IMR-90 (cell line): Measurements from ENCODE around the gene FXR2. TPM values are rescaled to one million over a fixed set of nuclear protein-coding genes. Genes with fewer than 3 reads are reported as not detected.

Experiments used
- ATAC-seq: fragments of 200-7000 bp; cut with Tn5 transposase; 2 replicates; pipeline ENCODE4 v1.9.1; 2020; ENCODE audit warnings: low read depth, mild to moderate bottlenecking, moderate library complexity
- BruUV-seq: library from RNA; stranded (reverse); fragments of 400-500 nt; replicated peaks from 2 replicates; lab custom pipeline; 2021; lab: Mats Ljungman, UMichigan
- CTCF ChIA-PET: fragments of 300-600 bp; formaldehyde crosslinking; extraction: SDS; loops from one replicate; lab custom pipeline; 2021; ENCODE audit warnings: antibody characterized with exemption; lab: Yijun Ruan, JAX
- POLR2A ChIA-PET: fragments of 300-600 bp; sonication (Branson Sonifier 250); formaldehyde crosslinking; loops from one replicate; lab custom pipeline; 2022; ENCODE audit warnings: antibody characterized with exemption; ENCODE audit not compliant: unreplicated experiment; lab: Charles Lee
- DNase-seq: peaks from one replicate; pipeline ENCODE4 v3.0.0; 2013
- H2AFZ ChIP-seq: replicated peaks from 2 replicates; pipeline ENCODE3; 2013; ENCODE audit warnings: low read length, mild to moderate bottlenecking; ENCODE audit not compliant: poor library complexity
- H2AK5ac ChIP-seq: 2 replicates; pipeline ENCODE4 v1.6.1; 2013; ENCODE audit warnings: low read depth, low read length, inconsistent platforms
- H2AK9ac ChIP-seq: replicated peaks from 2 replicates; pipeline ENCODE3; 2013; ENCODE audit warnings: mild to moderate bottlenecking, low read depth, low read length, moderate library complexity; ENCODE audit not compliant: poor library complexity
- H2BK120ac ChIP-seq: 2 replicates; pipeline ENCODE4 v1.6.1; 2013; ENCODE audit warnings: low read depth, low read length, inconsistent platforms
- H2BK15ac ChIP-seq: 3 replicates; pipeline ENCODE4 v1.6.1; 2013; ENCODE audit warnings: low read depth, low read length, inconsistent platforms
- H2BK20ac ChIP-seq: 2 replicates; pipeline ENCODE4 v1.6.1; 2013; ENCODE audit warnings: low read depth, mild to moderate bottlenecking, inconsistent platforms, low read length, moderate library complexity
- H2BK5ac ChIP-seq: 2 replicates; pipeline ENCODE4 v1.6.1; 2013; ENCODE audit warnings: mild to moderate bottlenecking, low read depth, low read length, inconsistent platforms; ENCODE audit not compliant: poor library complexity, severe bottlenecking
- H3K14ac ChIP-seq: replicated peaks from 2 replicates; pipeline ENCODE4 v1.6.1; 2013; ENCODE audit warnings: low read depth, low read length, inconsistent platforms
- H3K18ac ChIP-seq: 2 replicates; pipeline ENCODE4 v1.6.1; 2013; ENCODE audit warnings: low read depth, low read length, control low read depth
- H3K23ac ChIP-seq: 2 replicates; pipeline ENCODE4 v1.6.1; 2013; ENCODE audit warnings: low read depth, low read length, inconsistent platforms
- H3K27ac ChIP-seq: 2 replicates; pipeline ENCODE4 v1.5.1; 2013; ENCODE audit warnings: mild to moderate bottlenecking, control low read depth, low read length; ENCODE audit not compliant: insufficient read depth
- H3K27me3 ChIP-seq: 2 replicates; pipeline ENCODE4 v1.6.1; 2013; ENCODE audit warnings: low read length; ENCODE audit not compliant: control insufficient read depth, insufficient read depth
- H3K36me3 ChIP-seq: 2 replicates; pipeline ENCODE4 v1.6.1; 2013; ENCODE audit warnings: low read length, mixed read lengths; ENCODE audit not compliant: control insufficient read depth, insufficient read depth
- H3K4ac ChIP-seq: 2 replicates; pipeline ENCODE4 v1.6.1; 2013; ENCODE audit warnings: low read depth, low read length, inconsistent platforms
- H3K4me1 ChIP-seq: 2 replicates; pipeline ENCODE4 v1.6.1; 2013; ENCODE audit warnings: low read length, mixed read lengths; ENCODE audit not compliant: control insufficient read depth, insufficient read depth
- H3K4me2 ChIP-seq: 2 replicates; pipeline ENCODE4 v1.6.1; 2013; ENCODE audit warnings: low read depth, mild to moderate bottlenecking, control low read depth, low read length, moderate library complexity
- H3K4me3 ChIP-seq: 2 replicates; pipeline ENCODE4 v1.5.1; 2013; ENCODE audit warnings: low read depth, mild to moderate bottlenecking, control low read depth, low read length, moderate library complexity; ENCODE audit not compliant: insufficient read depth
- H3K56ac ChIP-seq: 2 replicates; pipeline ENCODE4 v1.6.1; 2013; ENCODE audit warnings: low read length, inconsistent platforms; ENCODE audit not compliant: insufficient read depth; ENCODE audit errors: extremely low read depth
- H3K79me1 ChIP-seq, 2 experiments: 2 replicates each; pipeline ENCODE4 v1.6.1; 2013; ENCODE audit warnings: low read length in 2 of 2, inconsistent platforms in 1 of 2, low read depth in 1 of 2
- H3K9ac ChIP-seq: 2 replicates; pipeline ENCODE4 v1.6.1; 2013; ENCODE audit warnings: low read depth, low read length, control low read depth
- H3K9me1 ChIP-seq: 2 replicates; pipeline ENCODE4 v1.6.1; 2013; ENCODE audit warnings: low read length, inconsistent platforms; ENCODE audit not compliant: insufficient read depth
- H3K9me3 ChIP-seq: 2 replicates; pipeline ENCODE4 v1.6.1; 2013; ENCODE audit warnings: low read length; ENCODE audit not compliant: control insufficient read depth, insufficient read depth
- H4K20me1 ChIP-seq: 2 replicates; pipeline ENCODE4 v1.6.1; 2013; ENCODE audit warnings: low read length, inconsistent platforms; ENCODE audit not compliant: insufficient read depth
- H4K5ac ChIP-seq: 2 replicates; pipeline ENCODE4 v1.6.1; 2013; ENCODE audit warnings: mild to moderate bottlenecking, low read depth, low read length, control low read depth
- H4K8ac ChIP-seq, 2 experiments: 2 replicates each; pipeline ENCODE4 v1.6.1; 2013; ENCODE audit warnings: low read depth in 2 of 2, low read length in 2 of 2, control low read depth in 1 of 2, inconsistent platforms in 1 of 2
- H4K91ac ChIP-seq: 2 replicates; pipeline ENCODE4 v1.6.1; 2013; ENCODE audit warnings: low read depth, low read length, inconsistent platforms; ENCODE audit not compliant: insufficient read depth
- MAFK ChIP-seq: IDR thresholded peaks from 2 replicates; pipeline ENCODE4 v1.6.1; 2012; ENCODE audit warnings: low read depth, low read length, improper control_type of control experiment
- WGBS, 2 experiments: methylation state at CpG; one replicate each; pipeline versions ENCODE4 v1.1.5 to v1.1.7; 2013; ENCODE audit warnings: missing lambda C conversion rate in 2 of 2; ENCODE audit not compliant: insufficient read length in 1 of 2; ENCODE audit errors: extremely low coverage in 2 of 2; 5-methylcytosine and 5-hydroxymethylcytosine counted together
- dilution Hi-C: fragments of 300-500 bp; cut with HindIII; formaldehyde crosslinking; loops from one replicate; pipeline ENCODE4 v1.14.3; 2018; ENCODE audit warnings: low sequenced_read_pairs; ENCODE audit not compliant: unreplicated experiment
- in situ Hi-C: fragments of 300-500 bp; cut with MboI; formaldehyde crosslinking; loops from 3 replicates; pipeline ENCODE4 v1.14.3; 2019; ENCODE audit warnings: low sequenced_read_pairs, inconsistent platforms, mixed read lengths
- intact Hi-C: fragments of 100-400 bp; cut with micrococcal nuclease; formaldehyde crosslinking; loops from 2 replicates; pipeline ENCODE4 v1.10.0; 2022
- polyA plus RNA-seq, 3 experiments: library from polyadenylated mRNA; depleted of rRNA; stranded (reverse); fragments of >200 nt; gene quantifications; 2 replicates each; pipeline ENCODE4 v1.2.3, GENCODE V29; 2012; ENCODE audit warnings: low replicate concordance in 1 of 3
- total RNA-seq: library from RNA; depleted of rRNA; stranded (reverse); fragments of >200 nt; gene quantifications from 2 replicates; pipeline ENCODE4 v1.2.3, GENCODE V29; 2012

The FXR2 gene
- total and polyA plus RNA-seq, 2 of the 4 experiments (the other 2 are of a cell fraction), result 39.1 to 55.9 TPM

DNA sequence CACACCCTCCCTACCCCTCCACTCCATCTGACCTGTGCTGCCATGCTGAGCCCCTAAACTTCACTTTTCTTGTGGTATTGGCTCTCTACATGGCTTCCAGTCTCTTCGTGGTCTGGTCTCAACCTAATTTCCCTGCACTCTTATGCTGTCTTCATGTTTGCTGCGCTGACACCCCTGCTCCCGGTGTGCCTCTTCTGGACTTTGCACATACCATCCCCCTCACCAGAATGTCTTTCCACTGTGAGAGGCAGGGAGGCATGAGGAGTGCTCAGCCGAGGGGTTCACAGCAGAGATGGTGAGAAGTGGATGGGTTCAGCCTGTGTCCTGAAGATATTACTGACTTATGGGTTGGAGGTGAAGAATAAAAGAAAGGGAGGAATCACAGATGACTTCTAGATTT lies 63.3 kb downstream of the FXR2 start:
- Histone ChIP-seq H3K36me3 (peaks cover 4% of the 10 kb centered on the region; the same call in 1 of the 2 replicates), H4K8ac (no peak overlapping the region), H3K4me3 (no peak overlapping the region), H2AK9ac (no peak overlapping the region), H4K5ac (no peak overlapping the region), H2BK120ac (no peak overlapping the region), H3K23ac (no peak overlapping the region; the same call in 1 of the 2 replicates), H3K4me2 (no peak overlapping the region), H3K79me1 (peaks cover 0 to 13% of the 10 kb centered on the region in 2 experiments; a peak in 2 of 4 replicates), H2AK5ac (no peak overlapping the region; the same call in 1 of the 2 replicates), H3K4me1 (peaks cover 8% of the 10 kb centered on the region), H3K14ac (no peak overlapping the region), H3K27ac (no peak overlapping the region), H3K18ac (no peak overlapping the region), H3K56ac (no peak overlapping the region), H4K91ac (no peak overlapping the region), H2BK15ac (no peak overlapping the region), H2AFZ (no peak overlapping the region), H2BK20ac (no peak overlapping the region), H4K20me1 (no peaks in the 10 kb centered on the region), H3K4ac (no peak overlapping the region), H3K9me1 (peaks cover 5% of the 10 kb centered on the region; the same call in 1 of the 2 replicates), H3K9me3 (no peaks in the 10 kb centered on the region), H2BK5ac (no peak overlapping the region), H3K27me3 (no peaks in the 10 kb centered on the region), H3K9ac (no peak overlapping the region)
- ChIA-PET CTCF (no interaction called here), POLR2A (no interaction called here)
- BruUV-seq, result no TSS peak
- dilution Hi-C loops, result no loop called here
- DNase-seq, result no peak
- intact Hi-C loops, result no loop called here
- WGBS, 2 experiments, result 75% methylated on average over 1 of the region's 4 CpGs; no CpG with 5 or more reads in 1 of the 2 experiments
- ATAC-seq, result no peak
- in situ Hi-C loops, result loop anchor here (5.0 to 10.0 kb wide), 2 partner anchors 39 to 197 kb away; partner anchors contain the start of genes KCTD11 and TMEM95
- no peak for TF ChIP-seq MAFK
